Thyroid gland (tissue), 4 donors: ENCODE data around the gene GPD1L. TPM values are rescaled to one million over a fixed set of nuclear protein-coding genes. Genes with fewer than 3 reads are reported as not detected.

Experiments
- DNase-seq, 2 donors: peaks; one replicate each; pipeline ENCODE4 v3.0.0-alpha.2; 2019
- H3K27ac ChIP-seq, 3 donors: fragments of 200-600 bp; sonication (generic); 1 replicate in 2 of 3; 2 replicates in 1 of 3; pipeline ENCODE4 v1.5.1; 2016 to 2019; ENCODE audit warnings: mild to moderate bottlenecking in 1 of 3, moderate library complexity in 1 of 3
- H3K27me3 ChIP-seq: fragments of 200-600 bp; sonication (generic); one replicate; pipeline ENCODE4 v1.5.1; 2019
- H3K36me3 ChIP-seq, 2 donors: fragments of 200-600 bp; sonication (generic); one replicate each; pipeline ENCODE4 v1.5.1; 2016 to 2019
- H3K4me1 ChIP-seq, 2 donors: fragments of 200-600 bp; sonication (generic); one replicate each; pipeline ENCODE4 v1.5.1; 2017 to 2019
- H3K4me3 ChIP-seq, 3 donors: fragments of 200-600 bp; sonication (generic); replicated peaks in 1 of 3; 1 replicate in 2 of 3; 2 replicates in 1 of 3; pipeline ENCODE4 v1.5.1; 2016; ENCODE audit warnings: mild to moderate bottlenecking in 1 of 3
- H3K9me3 ChIP-seq: fragments of 200-600 bp; sonication (generic); one replicate; pipeline ENCODE4 v1.5.1; 2017
- CTCF ChIP-seq, 6 experiments: fragments of 200-600 bp in 3 of 6; fragments of 450-650 bp in 3 of 6; sonication (generic) in 3 of 6; IDR thresholded peaks; one replicate each; pipeline ENCODE4 v1.5.1; 2016 to 2019; ENCODE audit warnings: antibody characterized with exemption in 6 of 6, mild to moderate bottlenecking in 2 of 6, inconsistent platforms in 1 of 6, moderate library complexity in 1 of 6
- POLR2A ChIP-seq, 2 donors: fragments of 450-650 bp; IDR thresholded peaks; one replicate each; pipeline ENCODE4 v1.6.1; 2017; ENCODE audit warnings: antibody characterized with exemption in 2 of 2, mild to moderate bottlenecking in 2 of 2, moderate library complexity in 1 of 2
- WGBS, 2 donors: methylation state at CpG; one replicate each; pipeline ENCODE4 v1.1.5; 2017; 5-methylcytosine and 5-hydroxymethylcytosine counted together
- intact Hi-C: fragments of 100-400 bp; cut with DNase I; formaldehyde crosslinking; loops from one replicate; pipeline ENCODE4 v1.15.1; 2023
- total RNA-seq, 4 donors: library from RNA; depleted of rRNA; stranded (reverse); fragments of >200 nt; gene quantifications; one replicate each; pipeline ENCODE4 v1.2.3, GENCODE V29; 2016

Gene GPD1L
- total RNA-seq, 4 donors from 2014 or later = 66.4 to 137 (median 104) TPM

- no peak overlapping the region for H3K4me3 ChIP-seq
- H3K9me3 ChIP-seq = no peaks in the 10 kb centered on the region
- WGBS, 2 donors = 79 to 95% methylated on average over 1 of the region's 1 CpG
- DNase-seq = no peak
- TF ChIP-seq CTCF (IDR thresholded peaks at IDR 0.05) = no peak
- no peak for TF ChIP-seq POLR2A (IDR thresholded peaks at IDR 0.05)
- intact Hi-C loops = no loop called here
- no peaks in the 10 kb centered on the region for H3K4me1 ChIP-seq
- no peaks in the 10 kb centered on the region for H3K36me3 ChIP-seq
- no peak overlapping the region for H3K27ac ChIP-seq
- H3K27me3 ChIP-seq = no peaks in the 10 kb centered on the region
These were observed 8.7 kb upstream of the GPD1L start for GRCh38 chr3:32097768-32098167.

GRCh38 chr3:32098528-32098927 lies 7.9 kb upstream of the GPD1L start:
- 89 to 96% methylated on average over 1 of the region's 1 CpG for WGBS, 2 donors
- intact Hi-C loops = no loop called here
- H3K4me3 ChIP-seq = no peak overlapping the region
- H3K36me3 ChIP-seq = no peaks in the 10 kb centered on the region
- no peak for TF ChIP-seq CTCF (IDR thresholded peaks at IDR 0.05)
- no peak for TF ChIP-seq POLR2A (IDR thresholded peaks at IDR 0.05)
- no peak overlapping the region for H3K27ac ChIP-seq
- H3K27me3 ChIP-seq = no peaks in the 10 kb centered on the region
- H3K4me1 ChIP-seq = no peaks in the 10 kb centered on the region
- no peaks in the 10 kb centered on the region for H3K9me3 ChIP-seq
- DNase-seq = no peak

- Histone ChIP-seq H3K9me3 (no peaks in the 10 kb centered on the region), H3K4me3 (no peak overlapping the region), H3K27me3 (no peaks in the 10 kb centered on the region), H3K27ac (no peak overlapping the region), H3K4me1 (peaks cover 4 to 8% of the 10 kb centered on the region in 2 donors), H3K36me3 (no peaks in the 10 kb centered on the region)
- WGBS, 2 donors = 69 to 81% methylated on average over 5 of the region's 5 CpGs
- intact Hi-C loops = loop anchor here (10.0 kb wide), 1 partner anchor 566 kb away; the partner anchor contains the start of gene STT3B
- TF ChIP-seq CTCF (IDR thresholded peaks at IDR 0.05) (no peak), POLR2A (IDR thresholded peaks at IDR 0.05) (no peak)
- DNase-seq = peak in 1 of 2 donors; percentile 14
These were observed 6.0 kb upstream of the GPD1L start for GRCh38 chr3:32100465-32100864.

- 96 to 97% methylated on average over 7 of the region's 7 CpGs for WGBS, 2 donors
- TF ChIP-seq POLR2A (IDR thresholded peaks at IDR 0.05) (no peak), CTCF (IDR thresholded peaks at IDR 0.05) (no peak)
These were observed 4.1 kb upstream of the GPD1L start for GRCh38 chr3:32102289-32102688.

GRCh38 chr3:32104492-32104891 lies 1.9 kb upstream of the GPD1L start:
- intact Hi-C loops = loop anchor here (10.0 kb wide), 1 partner anchor 570 kb away; the partner anchor contains the start of gene STT3B
- no peak for DNase-seq
- Histone ChIP-seq H3K4me3 (no peak overlapping the region), H3K4me1 (peaks cover 31 to 36% of the 10 kb centered on the region in 2 donors), H3K27ac (peak overlapping the region in 1 of 3 donors; percentile 13), H3K9me3 (no peaks in the 10 kb centered on the region), H3K27me3 (no peaks in the 10 kb centered on the region), H3K36me3 (no peaks in the 10 kb centered on the region)
- TF ChIP-seq CTCF (IDR thresholded peaks at IDR 0.05) = no peak
- TF ChIP-seq POLR2A (IDR thresholded peaks at IDR 0.05) = no peak
- WGBS, 2 donors = 96 to 100% methylated on average over 4 of the region's 4 CpGs

More at GRCh38 chr3:32102289-32102688, 4.1 kb upstream of the GPD1L start:
- H3K27me3 ChIP-seq = no peaks in the 10 kb centered on the region
- no peak for DNase-seq
- intact Hi-C loops = loop anchor here (10.0 kb wide), 1 partner anchor 567 kb away; the partner anchor contains the start of gene STT3B
- no peak overlapping the region for H3K4me3 ChIP-seq
- H3K36me3 ChIP-seq = no peaks in the 10 kb centered on the region
- H3K4me1 ChIP-seq = peaks cover 14% of the 10 kb centered on the region in 2 donors
- H3K9me3 ChIP-seq = no peaks in the 10 kb centered on the region
- no peak overlapping the region for H3K27ac ChIP-seq
